Prostate gland (tissue), 2 donors: Measurements from ENCODE around the gene HSDL2.

ENCODE experiments used
- POLR2AphosphoS5 ChIP-seq: sonication (generic); formaldehyde crosslinking; IDR thresholded peaks from one replicate; pipeline ENCODE4 v1.6.1; 2017; ENCODE audit warnings: antibody characterized with exemption
- TF ChIP-seq, protein P1 (sequence below), 4 experiments: fragments of 200-600 bp in 2 of 4; fragments of 450-650 bp in 2 of 4; sonication (generic) in 2 of 4; IDR thresholded peaks; 1 replicate in 3 of 4; 2 replicates in 1 of 4; pipeline ENCODE4 v1.5.1; 2016 to 2019; ENCODE audit warnings: antibody characterized with exemption in 4 of 4, mild to moderate bottlenecking in 2 of 4, moderate library complexity in 2 of 4

DNA sequence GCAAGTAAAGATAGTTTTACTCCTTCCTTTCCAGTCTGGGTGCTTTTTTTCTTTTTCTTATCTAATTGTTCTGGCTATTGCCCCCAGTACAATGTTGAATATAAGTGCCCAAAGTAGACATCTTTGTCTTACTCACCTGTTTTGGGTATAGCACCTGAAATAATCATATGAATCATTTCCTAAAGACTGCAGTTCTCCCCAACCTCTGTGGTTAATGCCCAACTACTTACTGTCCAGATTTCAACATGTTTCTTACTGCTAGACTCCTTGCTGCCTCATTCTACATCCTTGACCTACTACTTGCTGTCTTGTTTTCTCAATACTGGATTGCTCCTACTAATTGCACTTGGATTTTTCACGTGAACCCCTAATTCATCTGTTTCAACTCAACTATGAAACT lies 8.8 kb upstream of the HSDL2 start:
- TF ChIP-seq, protein P1, sequence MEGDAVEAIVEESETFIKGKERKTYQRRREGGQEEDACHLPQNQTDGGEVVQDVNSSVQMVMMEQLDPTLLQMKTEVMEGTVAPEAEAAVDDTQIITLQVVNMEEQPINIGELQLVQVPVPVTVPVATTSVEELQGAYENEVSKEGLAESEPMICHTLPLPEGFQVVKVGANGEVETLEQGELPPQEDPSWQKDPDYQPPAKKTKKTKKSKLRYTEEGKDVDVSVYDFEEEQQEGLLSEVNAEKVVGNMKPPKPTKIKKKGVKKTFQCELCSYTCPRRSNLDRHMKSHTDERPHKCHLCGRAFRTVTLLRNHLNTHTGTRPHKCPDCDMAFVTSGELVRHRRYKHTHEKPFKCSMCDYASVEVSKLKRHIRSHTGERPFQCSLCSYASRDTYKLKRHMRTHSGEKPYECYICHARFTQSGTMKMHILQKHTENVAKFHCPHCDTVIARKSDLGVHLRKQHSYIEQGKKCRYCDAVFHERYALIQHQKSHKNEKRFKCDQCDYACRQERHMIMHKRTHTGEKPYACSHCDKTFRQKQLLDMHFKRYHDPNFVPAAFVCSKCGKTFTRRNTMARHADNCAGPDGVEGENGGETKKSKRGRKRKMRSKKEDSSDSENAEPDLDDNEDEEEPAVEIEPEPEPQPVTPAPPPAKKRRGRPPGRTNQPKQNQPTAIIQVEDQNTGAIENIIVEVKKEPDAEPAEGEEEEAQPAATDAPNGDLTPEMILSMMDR (IDR thresholded peaks at IDR 0.05), result no peak
- no peak for TF ChIP-seq POLR2AphosphoS5
